GM12864 (cell line): ENCODE data around the gene ZNF784.
"Not testable (repeated sequence)": the region's sequence is repeated elsewhere in the genome, so short reads cannot be mapped to it uniquely, and the experiment has no call there.

Experiments used
- DNase-seq: peaks from one replicate; pipeline ENCODE4 v3.0.0-alpha.2; 2011; ENCODE audit warnings: low read depth
- H3K4me3 ChIP-seq: 2 replicates; pipeline ENCODE4 v1.5.1; 2011; ENCODE audit warnings: mild to moderate bottlenecking, low read depth, low read length, control low read depth
- CTCF ChIP-seq: IDR thresholded peaks from 2 replicates; pipeline ENCODE4 v1.5.1; 2011; ENCODE audit warnings: low read depth, mild to moderate bottlenecking, moderate library complexity, low read length, control low read depth, inconsistent platforms; ENCODE audit errors: missing control alignments

ZNF784 gene

GRCh38 chr19:55591555-55591954 lies 32.8 kb downstream of the ZNF784 start:
- DNase-seq: no peak
- TF ChIP-seq CTCF: no peak
- no peak overlapping the region for H3K4me3 ChIP-seq

DNA sequence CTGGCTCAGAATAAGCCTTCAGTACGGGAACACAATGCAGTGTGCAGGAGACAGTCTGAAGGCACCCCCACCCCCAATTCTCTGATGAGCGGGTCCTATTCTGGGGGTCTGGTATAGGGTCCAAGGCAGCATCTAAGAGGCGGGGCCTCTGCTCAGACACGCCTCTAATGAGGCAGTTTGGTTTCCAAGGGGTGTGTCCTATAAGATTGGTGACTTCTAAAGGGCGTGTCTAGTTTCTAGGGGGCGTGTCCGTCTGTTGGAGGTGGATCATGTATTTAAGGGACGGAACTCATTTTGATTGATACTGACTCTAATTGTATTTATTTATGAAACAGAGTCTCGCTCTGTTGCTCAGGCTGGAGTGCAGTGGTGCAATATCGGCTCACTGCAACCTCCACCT lies 33.7 kb downstream of the ZNF784 start:
- H3K4me3 ChIP-seq: no peak overlapping the region
- no peak for DNase-seq
- TF ChIP-seq CTCF: no peak

DNA sequence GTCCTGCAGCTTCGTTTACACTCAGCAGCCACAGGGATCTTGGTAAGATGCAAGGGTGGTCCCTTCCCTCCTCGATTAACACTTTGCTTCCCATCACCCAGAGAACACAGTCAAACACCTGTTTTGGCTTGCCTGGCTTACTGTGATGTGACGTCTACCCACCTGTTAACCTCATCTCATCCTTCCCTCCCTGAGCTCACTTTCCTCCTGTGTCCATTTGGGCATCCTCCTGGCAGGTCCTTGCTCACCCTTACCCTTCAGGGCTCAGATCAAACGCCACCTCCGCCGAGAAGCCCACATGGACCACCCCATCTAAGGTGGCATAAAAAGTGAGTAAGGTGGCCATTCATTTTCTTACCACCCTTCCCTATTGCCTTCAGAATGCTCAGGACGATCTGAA lies 34.3 kb downstream of the ZNF784 start:
- TF ChIP-seq CTCF: no peak
- DNase-seq: no peak
- H3K4me3 ChIP-seq: no peak overlapping the region

- TF ChIP-seq CTCF: no peak
- DNase-seq: no peak
- no peak overlapping the region for H3K4me3 ChIP-seq
Measured at GRCh38 chr19:55588738-55589137, 35.6 kb downstream of the ZNF784 start.

DNA sequence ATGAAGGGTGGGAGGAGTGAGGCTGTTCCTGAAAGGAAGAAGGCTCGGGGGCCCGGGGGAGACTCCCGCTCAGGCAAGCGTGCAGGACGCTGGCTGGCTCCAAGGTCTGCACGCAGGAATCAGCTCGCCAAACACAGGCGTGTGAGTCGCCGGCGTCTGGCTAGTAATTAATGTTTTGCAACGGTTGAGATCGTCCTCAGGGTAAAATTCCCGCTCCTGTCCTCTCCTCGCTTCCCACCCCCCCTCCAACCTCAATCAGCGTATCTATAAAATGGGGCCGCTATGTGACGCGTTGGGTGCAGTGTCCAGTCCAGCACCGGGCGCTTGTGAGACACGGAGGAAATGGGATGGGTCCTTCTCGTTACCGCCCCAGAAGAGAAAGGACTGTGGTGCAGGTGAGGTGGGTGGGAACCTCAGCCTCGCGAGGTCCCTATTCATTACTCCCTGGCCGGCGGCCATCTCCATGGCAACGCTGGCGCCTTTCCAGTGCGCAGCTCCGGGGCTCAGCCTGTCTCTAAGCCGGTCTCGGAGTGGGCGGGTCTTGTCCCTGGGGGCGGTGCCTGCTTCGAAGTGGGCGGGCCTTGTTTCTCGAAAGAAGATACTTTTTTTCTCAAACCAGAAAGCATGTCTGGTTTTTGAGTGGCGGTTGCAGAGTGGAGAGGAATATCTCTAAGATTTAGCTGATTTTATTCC lies 37.2 kb downstream of the ZNF784 start:
- peak; percentile 67 for DNase-seq
- TF ChIP-seq CTCF: no peak
- peak overlapping the region; percentile 36 for H3K4me3 ChIP-seq

DNA sequence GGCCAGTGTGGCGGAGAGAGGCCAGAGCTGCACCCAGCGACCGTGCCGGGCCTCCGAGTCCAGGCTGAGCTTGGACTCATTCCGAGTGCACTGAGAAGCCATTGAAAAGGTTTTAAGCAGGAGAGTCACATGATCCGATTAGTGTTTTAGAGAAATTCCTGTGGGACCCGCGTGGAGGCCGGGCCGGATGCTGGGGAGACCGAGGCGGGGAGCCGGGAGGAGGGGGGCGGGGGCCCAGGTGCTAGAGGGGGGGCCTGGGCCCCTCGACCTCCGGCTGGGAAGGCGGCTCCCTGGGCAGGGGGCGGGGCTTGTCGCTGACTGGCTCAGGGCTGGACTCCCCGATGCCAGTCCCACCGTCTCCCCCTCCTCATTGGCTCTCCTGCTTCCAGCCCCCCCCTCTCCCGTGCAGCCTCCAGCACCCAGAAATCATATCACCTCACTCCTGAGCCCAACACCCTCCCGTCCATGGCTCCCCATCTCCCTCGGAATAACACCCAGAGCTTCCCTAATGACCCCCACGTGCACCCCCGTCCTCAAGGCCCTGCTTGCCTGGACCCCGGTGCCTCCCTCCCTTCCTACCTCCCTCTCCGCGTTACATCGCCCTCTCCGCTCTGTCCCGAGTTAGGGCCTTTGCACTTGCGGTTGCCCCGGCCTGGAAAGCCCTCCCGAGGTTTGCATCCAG lies 38.6 kb downstream of the ZNF784 start:
- DNase-seq: no peak
- no peak for TF ChIP-seq CTCF
- H3K4me3 ChIP-seq: 0 out of 2 replicates have a peak overlapping the region, but pooled peaks have one; percentile 6

GRCh38 chr19:55584871-55585270 lies 39.5 kb downstream of the ZNF784 start:
- no peak for TF ChIP-seq CTCF
- H3K4me3 ChIP-seq: no peak overlapping the region
- no peak for DNase-seq

DNA sequence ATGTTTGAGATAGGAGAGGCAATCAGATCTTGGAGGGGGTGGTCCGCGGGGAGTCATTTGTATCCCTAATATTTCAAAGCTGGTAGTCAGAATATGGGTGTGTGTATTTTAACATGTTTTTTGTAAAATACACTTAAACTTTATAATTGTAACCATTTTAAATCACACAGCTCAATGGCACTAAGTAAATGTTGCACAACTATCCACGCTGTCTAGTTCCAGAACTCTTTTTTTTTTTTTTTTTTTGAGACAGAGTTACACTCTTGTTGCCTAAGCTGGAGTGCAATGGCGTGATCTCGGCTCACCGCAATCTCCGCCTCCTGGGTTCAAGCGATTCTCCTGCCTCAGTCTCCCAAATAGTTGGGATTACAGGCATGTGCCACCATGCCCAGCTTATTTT lies 40.5 kb downstream of the ZNF784 start:
- H3K4me3 ChIP-seq, DNase-seq: not testable (repeated sequence)

DNA sequence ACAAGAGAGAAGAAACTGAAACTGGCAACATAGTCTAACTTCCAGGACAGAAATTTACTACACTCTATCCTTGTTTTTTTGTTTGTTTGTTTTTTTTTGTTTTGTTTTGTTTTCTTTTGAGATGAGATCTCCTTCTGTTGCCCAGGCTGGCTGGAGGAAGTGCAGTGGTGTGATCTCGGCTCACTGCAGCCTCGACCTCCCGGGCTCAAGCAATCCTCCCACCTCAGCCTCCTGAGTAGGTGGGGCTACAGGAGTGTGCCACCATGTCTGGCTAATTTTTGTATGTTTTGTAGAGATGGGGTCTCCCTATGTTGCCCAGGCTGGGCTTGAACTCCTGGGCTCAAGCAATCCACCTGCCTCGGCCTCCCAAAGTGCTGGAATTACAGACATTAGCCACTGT lies 42.1 kb downstream of the ZNF784 start:
- not testable (repeated sequence) for H3K4me3 ChIP-seq, DNase-seq
